Measurements from ENCODE around the gene TADA1. TPM values are rescaled to one million over a fixed set of nuclear protein-coding genes. Genes with fewer than 3 reads are reported as not detected.
"Not testable (repeated sequence)": the region's sequence is repeated elsewhere in the genome, so short reads cannot be mapped to it uniquely, and the experiment has no call there.

The TADA1 gene
- total RNA-seq, 1 donor from 2014 or later = 14.5 TPM

GRCh38 chr1:166843322-166843721 lies 32.7 kb downstream of the TADA1 start:
- no peak for DNase-seq

GRCh38 chr1:166840309-166841274 lies 35.5 kb downstream of the TADA1 start:
- no peak for DNase-seq

- DNase-seq = no peak
Observed at GRCh38 chr1:166839600-166840308, 36.3 kb downstream of the TADA1 start.

GRCh38 chr1:166838766-166839599 lies 37.1 kb downstream of the TADA1 start, which contains the start of gene POGK:
TSS of gene POGK (plus strand) at chr1:166839475. CDS start at chr1:166840957, 1,482 bp downstream.
- peak; percentile 83 for DNase-seq

GRCh38 chr1:166836733-166837132 lies 39.3 kb downstream of the TADA1 start:
- no peak for DNase-seq

- DNase-seq = not testable (repeated sequence)
Observed at GRCh38 chr1:166829762-166830161, 46.3 kb downstream of the TADA1 start.

- no peak for DNase-seq
Observed at GRCh38 chr1:166827426-166827825, 48.6 kb downstream of the TADA1 start.

GRCh38 chr1:166822385-166822784 lies 53.7 kb downstream of the TADA1 start:
- DNase-seq = no peak

- DNase-seq = no peak
Observed at GRCh38 chr1:166819974-166820373, 56.1 kb downstream of the TADA1 start.

GRCh38 chr1:166814611-166815010 lies 61.5 kb downstream of the TADA1 start:
- no peak for DNase-seq

- DNase-seq = no peak
Observed at GRCh38 chr1:166813508-166814223, 62.4 kb downstream of the TADA1 start.

GRCh38 chr1:166811691-166812090 lies 64.4 kb downstream of the TADA1 start:
- DNase-seq = no peak

- DNase-seq = no peak
Observed at GRCh38 chr1:166808952-166809351, 67.1 kb downstream of the TADA1 start.

Other genes with a start within 250 kb of the TADA1 start
- gene POGK, start 36.8 kb downstream of the TADA1 start, total RNA-seq = 18.4 TPM
- 0.30 TPM for gene ILDR2, start 99.3 kb upstream of the TADA1 start, total RNA-seq
- gene MAEL, start 113.0 kb upstream of the TADA1 start, total RNA-seq = 0.20 TPM
- 0.10 TPM for gene GPA33, start 214.1 kb upstream of the TADA1 start, total RNA-seq
- 12.5 TPM for gene STYXL2, start 217.8 kb upstream of the TADA1 start, total RNA-seq